Endothelial cell of umbilical vein (primary cell): ENCODE measurements around the gene MPP3. TPM values are rescaled to one million over a fixed set of nuclear protein-coding genes. Genes with fewer than 3 reads are reported as not detected.

Experiments
- BruUV-seq: library from RNA; stranded (reverse); fragments of 400-500 nt; replicated peaks from 2 replicates; lab custom pipeline; 2021; lab: Mats Ljungman, UMichigan
- CTCF ChIA-PET: fragments of 300-600, 350-600 bp; sonication (Branson Sonifier 250); formaldehyde crosslinking; loops from one replicate; lab custom pipeline; 2021; ENCODE audit warnings: antibody characterized with exemption, inconsistent platforms; lab: Charles Lee
- POLR2A ChIA-PET: fragments of 300-600, 350-600 bp; sonication (Branson Sonifier 250); formaldehyde crosslinking; loops from one replicate; lab custom pipeline; 2021; ENCODE audit warnings: antibody characterized with exemption, inconsistent platforms; lab: Charles Lee
- DNase-seq: peaks from one replicate; pipeline ENCODE4 v3.0.0-alpha.2; 2011; ENCODE audit warnings: low read depth, low spot score
- FAIRE-seq: peaks from 2 replicates; lab custom pipeline; 2011; peaks lifted over from hg19 to GRCh38; lab: Jason Lieb, UNC
- H2AFZ ChIP-seq: 2 replicates; pipeline ENCODE4 v1.6.0; 2012; ENCODE audit warnings: low read depth, low read length, control low read depth, inconsistent platforms
- H3K27ac ChIP-seq: 2 replicates; pipeline ENCODE4 v1.5.1; 2011; ENCODE audit warnings: low read depth, mild to moderate bottlenecking, control low read depth, low read length, moderate library complexity; ENCODE audit not compliant: insufficient read depth
- H3K27me3 ChIP-seq, 2 experiments: 2 replicates each; pipeline versions ENCODE4 v1.6.0 to v1.6.1; 2011; ENCODE audit warnings: low read length in 2 of 2, mixed read lengths in 1 of 2; ENCODE audit not compliant: control insufficient read depth in 2 of 2, insufficient read depth in 2 of 2
- H3K36me3 ChIP-seq, 2 experiments: 2 replicates in 1 of 2; 3 replicates in 1 of 2; pipeline ENCODE4 v1.5.1; 2011; ENCODE audit warnings: low read length in 2 of 2, mild to moderate bottlenecking in 1 of 2, moderate library complexity in 1 of 2; ENCODE audit not compliant: control insufficient read depth in 2 of 2, insufficient read depth in 2 of 2; ENCODE audit errors: extremely low read depth in 1 of 2
- H3K4me1 ChIP-seq: 3 replicates; pipeline ENCODE4 v1.5.1; 2011; ENCODE audit warnings: mild to moderate bottlenecking, low read length; ENCODE audit not compliant: control insufficient read depth, insufficient read depth; ENCODE audit errors: extremely low read depth
- H3K4me2 ChIP-seq: 2 replicates; pipeline ENCODE4 v1.6.1; 2011; ENCODE audit warnings: low read length, control low read depth, mixed read lengths; ENCODE audit not compliant: insufficient read depth
- H3K4me3 ChIP-seq, 3 experiments: fragments of 200-600 bp in 1 of 3; sonication (generic), shearing (Covaris generic) in 1 of 3; replicated peaks in 1 of 3; 2 replicates each; pipeline ENCODE4 v1.5.1; 2011 to 2016; ENCODE audit warnings: control low read depth in 3 of 3, low read length in 3 of 3, mild to moderate bottlenecking in 2 of 3, inconsistent platforms in 1 of 3, low read depth in 1 of 3, moderate library complexity in 1 of 3; ENCODE audit not compliant: insufficient read depth in 1 of 3
- H3K79me2 ChIP-seq: 2 replicates; pipeline ENCODE4 v1.6.0; 2012; ENCODE audit warnings: low read length, inconsistent platforms; ENCODE audit not compliant: control insufficient read depth, insufficient read depth
- H3K9ac ChIP-seq: replicated peaks from 2 replicates; pipeline ENCODE3; 2011; ENCODE audit warnings: low read length, control low read depth; ENCODE audit not compliant: insufficient read depth; ENCODE audit errors: extremely low read depth
- H3K9me1 ChIP-seq: replicated peaks from 3 replicates; pipeline ENCODE4 v1.6.0; 2011; ENCODE audit warnings: mild to moderate bottlenecking, low read length; ENCODE audit not compliant: control insufficient read depth, insufficient read depth; ENCODE audit errors: extremely low read depth
- H3K9me3 ChIP-seq: replicated peaks from 2 replicates; pipeline ENCODE4 v1.5.1; 2012; ENCODE audit warnings: low read length, inconsistent platforms; ENCODE audit not compliant: control insufficient read depth, insufficient read depth
- H4K20me1 ChIP-seq: replicated peaks from 2 replicates; pipeline ENCODE3; 2011; ENCODE audit warnings: mild to moderate bottlenecking, low read length; ENCODE audit not compliant: control insufficient read depth, insufficient read depth; ENCODE audit errors: extremely low read depth
- CTCF ChIP-seq, 2 donors: IDR thresholded peaks; 1 replicate in 1 of 2; 2 replicates in 1 of 2; pipeline ENCODE4 v1.5.1; 2011; ENCODE audit warnings: low read length in 2 of 2, mild to moderate bottlenecking in 2 of 2, moderate library complexity in 2 of 2, control low read depth in 1 of 2, inconsistent platforms in 1 of 2, low read depth in 1 of 2; ENCODE audit not compliant: insufficient read depth in 1 of 2; ENCODE audit errors: extremely low read depth in 1 of 2
- EZH2 ChIP-seq: IDR thresholded peaks from 2 replicates; pipeline ENCODE4 v1.6.1; 2012; ENCODE audit warnings: borderline replicate concordance, low read depth, mild to moderate bottlenecking, moderate library complexity, low read length, inconsistent platforms; ENCODE audit not compliant: severe bottlenecking
- FOS ChIP-seq: IDR thresholded peaks from 2 replicates; pipeline ENCODE4 v1.6.1; 2011; ENCODE audit warnings: mild to moderate bottlenecking, low read length, moderate library complexity, borderline replicate concordance; ENCODE audit not compliant: insufficient read depth
- GATA2 ChIP-seq: IDR thresholded peaks from 2 replicates; pipeline ENCODE4 v1.7.0; 2011; ENCODE audit warnings: low read depth, mild to moderate bottlenecking, moderate library complexity, mixed read lengths, low read length; ENCODE audit not compliant: insufficient read length, insufficient read depth
- JUN ChIP-seq: IDR thresholded peaks from 2 replicates; pipeline ENCODE4 v1.6.1; 2011; ENCODE audit warnings: borderline replicate concordance, low read depth; ENCODE audit not compliant: insufficient read length, insufficient read depth
- MAX ChIP-seq: IDR thresholded peaks from 2 replicates; pipeline ENCODE4 v1.6.1; 2011; ENCODE audit not compliant: insufficient read depth, insufficient read length
- MYC ChIP-seq: IDR thresholded peaks from one replicate; pipeline ENCODE4 v1.6.1; 2011; ENCODE audit warnings: mild to moderate bottlenecking, low read depth, low read length
- POLR2A ChIP-seq: IDR thresholded peaks from 2 replicates; pipeline ENCODE4 v1.6.1; 2012; ENCODE audit warnings: low read depth, mild to moderate bottlenecking, control low read depth, low read length
- POLR2AphosphoS5 ChIP-seq: IDR thresholded peaks from 2 replicates; pipeline ENCODE4 v1.6.1; 2012; ENCODE audit warnings: low read depth, mild to moderate bottlenecking, control low read depth, low read length, moderate library complexity; ENCODE audit not compliant: insufficient read depth
- dilution Hi-C: fragments of 300-500 bp; cut with MboI; formaldehyde crosslinking; loops from one replicate; pipeline ENCODE4 v1.15.0; 2019; ENCODE audit warnings: low sequenced_read_pairs; ENCODE audit not compliant: extremely low pct_ligation_motif_present
- intact Hi-C: fragments of 100-400 bp; cut with micrococcal nuclease; formaldehyde crosslinking; loops from one replicate; pipeline ENCODE4 v1.10.0; 2022
- polyA plus RNA-seq, 4 experiments: library from polyadenylated mRNA; depleted of rRNA in 3 of 4; stranded (reverse) in 3 of 4; unstranded in 1 of 4; fragments of >200 nt; gene quantifications; 2 replicates each; pipeline versions ENCODE4 v1.2.1 to v1.2.3, GENCODE V29; 2011 to 2012; ENCODE audit warnings: missing spikeins in 1 of 4
- total RNA-seq: library from RNA; stranded (reverse); gene quantifications from 2 replicates; pipeline ENCODE4 v1.2.3, GENCODE V29; 2021

Gene MPP3
- total and polyA plus RNA-seq, 2 donors (not counting 3 experiments of a cell fraction or from before 2014, with no cell fraction given), result 6.1 to 11.3 TPM

GRCh38 chr17:43768382-43768781, 64.6 kb downstream of the MPP3 start:
- Histone ChIP-seq H3K27me3 (no peaks in the 10 kb centered on the region), H3K36me3 (peaks cover 8 to 27% of the 10 kb centered on the region in 2 experiments), H2AFZ (no peak overlapping the region), H3K9ac (no peak overlapping the region), H4K20me1 (no peaks in the 10 kb centered on the region), H3K4me1 (peaks cover 2% of the 10 kb centered on the region), H3K9me1 (no peaks in the 10 kb centered on the region), H3K27ac (no peak overlapping the region), H3K4me3 (no peak overlapping the region), H3K4me2 (no peak overlapping the region), H3K9me3 (no peaks in the 10 kb centered on the region), H3K79me2 (no peaks in the 10 kb centered on the region)
- dilution Hi-C loops (loop anchor here (5.0 kb wide), 1 partner anchor 66 kb away; no protein-coding TSS in a partner anchor), intact Hi-C loops (no loop called here)
- no peak for TF ChIP-seq POLR2AphosphoS5
- TF ChIP-seq MAX, result no peak
- no peak for TF ChIP-seq CTCF (IDR thresholded peaks at IDR 0.05; ENCODE audit: extremely low read depth in 1 of 2, insufficient read depth in 1 of 2, low read depth in 1 of 2, low read length in 2 of 2)
- no peak for TF ChIP-seq JUN
- no peak for TF ChIP-seq MYC
- no peak for TF ChIP-seq EZH2
- no peak for TF ChIP-seq POLR2A
- no peak for TF ChIP-seq GATA2
- TF ChIP-seq FOS, result no peak
- FAIRE-seq, result no peak
- BruUV-seq, result no TSS peak
- DNase-seq, result no peak
- ChIA-PET POLR2A (no interaction called here), CTCF (interaction anchor here (1.5 to 3.2 kb wide), 6 partner anchors 29 to 193 kb away, joined by 3 to 55 read pairs (median 6); partner anchors contain the start of gene CD300LG)
